Ishikawa (cell line): ENCODE data around the gene RNASET2.

Source experiments
- CREB1 ChIP-seq: IDR thresholded peaks from 2 replicates; pipeline ENCODE4 v1.6.1; 2012; ENCODE audit warnings: low read depth
- MAX ChIP-seq: IDR thresholded peaks from 2 replicates; pipeline ENCODE4 v1.6.1; 2012
- TAF1 ChIP-seq: IDR thresholded peaks from 2 replicates; pipeline ENCODE4 v1.6.1; 2012; ENCODE audit warnings: low read depth, mild to moderate bottlenecking
- YY1 ChIP-seq: IDR thresholded peaks from 2 replicates; pipeline ENCODE4 v1.6.1; 2012; ENCODE audit warnings: low read depth

- TF ChIP-seq YY1: no peak
- TF ChIP-seq MAX: no peak
- TF ChIP-seq TAF1: no peak
- no peak for TF ChIP-seq CREB1
These were observed 33.2 kb upstream of the RNASET2 start for GRCh38 chr6:166989427-166990032.
